Common myeloid progenitor, CD34-positive (primary cell): ENCODE data around the gene SLC7A10.

Experiments used
- CTCF ChIA-PET: fragments of 350-600 bp; sonication (Branson Sonifier 250); formaldehyde crosslinking; loops from one replicate; lab custom pipeline; 2021; ENCODE audit warnings: antibody characterized with exemption; lab: Charles Lee
- POLR2A ChIA-PET: fragments of 350-600 bp; sonication (Branson Sonifier 250); formaldehyde crosslinking; loops from one replicate; lab custom pipeline; 2021; ENCODE audit warnings: antibody characterized with exemption; lab: Charles Lee
- DNase-seq, 3 donors: peaks; one replicate each; pipeline versions ENCODE4 v3.0.0 to v3.0.0-alpha.2; 2013
- H3K27ac ChIP-seq, 2 experiments: 1 replicate in 1 of 2; 2 replicates in 1 of 2; pipeline ENCODE4 v1.7.0; 2013; ENCODE audit warnings: inconsistent platforms in 2 of 2, low read length in 2 of 2, mild to moderate bottlenecking in 2 of 2, low read depth in 1 of 2, moderate library complexity in 1 of 2; ENCODE audit not compliant: severe bottlenecking in 2 of 2, insufficient read depth in 1 of 2, poor library complexity in 1 of 2
- H3K27me3 ChIP-seq, 5 experiments: replicated peaks in 2 of 5; 1 replicate in 3 of 5; 2 replicates in 2 of 5; pipeline versions ENCODE4 v1.6.1 to v1.7.0; 2013; ENCODE audit warnings: low read length in 4 of 5, mild to moderate bottlenecking in 2 of 5, moderate library complexity in 2 of 5, inconsistent platforms in 1 of 5; ENCODE audit not compliant: insufficient read depth in 5 of 5, control insufficient read depth in 4 of 5
- H3K36me3 ChIP-seq, 4 experiments: 1 replicate in 2 of 4; 2 replicates in 2 of 4; pipeline versions ENCODE4 v1.6.1 to v1.7.0; 2013; ENCODE audit warnings: low read length in 3 of 4, control low read depth in 1 of 4, mild to moderate bottlenecking in 1 of 4; ENCODE audit not compliant: control insufficient read depth in 4 of 4, insufficient read depth in 4 of 4
- H3K4me1 ChIP-seq, 4 experiments: 1 replicate in 3 of 4; 2 replicates in 1 of 4; pipeline versions ENCODE4 v1.6.1 to v1.7.1; 2013; ENCODE audit warnings: low read length in 3 of 4, mild to moderate bottlenecking in 3 of 4, control low read depth in 1 of 4, inconsistent platforms in 1 of 4, moderate library complexity in 1 of 4; ENCODE audit not compliant: control insufficient read depth in 4 of 4, insufficient read depth in 4 of 4; ENCODE audit errors: control extremely low read depth in 1 of 4
- H3K4me3 ChIP-seq, 7 experiments: 1 replicate in 4 of 7; 2 replicates in 3 of 7; pipeline versions ENCODE4 v1.5.1 to v1.7.0; 2013; ENCODE audit warnings: mild to moderate bottlenecking in 7 of 7, low read length in 6 of 7, moderate library complexity in 6 of 7, inconsistent platforms in 2 of 7, low read depth in 2 of 7, control low read depth in 1 of 7; ENCODE audit not compliant: insufficient read depth in 4 of 7, control insufficient read depth in 1 of 7; ENCODE audit errors: extremely low read depth in 1 of 7
- H3K9me3 ChIP-seq, 5 experiments: 1 replicate in 4 of 5; 2 replicates in 1 of 5; pipeline versions ENCODE4 v1.6.1 to v1.7.1; 2013; ENCODE audit warnings: low read length in 4 of 5, mild to moderate bottlenecking in 2 of 5, inconsistent platforms in 1 of 5, low read depth in 1 of 5, moderate library complexity in 1 of 5; ENCODE audit not compliant: control insufficient read depth in 4 of 5, insufficient read depth in 2 of 5; ENCODE audit errors: control extremely low read depth in 1 of 5
- WGBS: methylation state at CpG from one replicate; pipeline ENCODE4 v1.1.5; 2013; ENCODE audit not compliant: insufficient coverage; 5-methylcytosine and 5-hydroxymethylcytosine counted together

Gene SLC7A10

DNA sequence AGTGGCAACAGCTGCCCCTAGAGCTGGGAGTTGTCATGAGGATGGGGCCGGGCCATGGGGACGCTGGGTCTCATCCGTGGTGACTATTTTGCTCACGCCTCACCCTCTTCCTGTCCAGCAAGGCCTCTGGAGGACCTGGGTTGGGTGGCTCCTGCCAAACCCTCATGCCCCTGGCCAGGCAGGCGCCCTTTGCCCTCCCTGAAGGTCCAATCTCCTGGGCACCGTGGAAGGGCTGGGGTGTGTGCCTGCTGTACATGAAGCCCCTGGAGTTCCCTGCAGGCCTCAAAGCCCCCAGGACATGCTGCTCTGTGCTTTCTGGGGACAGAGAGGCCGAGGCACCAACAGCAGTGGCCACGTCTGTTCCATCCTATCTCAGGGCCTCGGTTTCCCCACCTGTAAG is 17.7 kb downstream of the SLC7A10 start:
- H3K4me1 ChIP-seq, result peaks cover 0 to 17% (median 11%) of the 10 kb centered on the region in 4 experiments
- 94% methylated on average over 8 of the region's 9 CpGs for WGBS
- H3K9me3 ChIP-seq, result no peaks in the 10 kb centered on the region
- H3K27me3 ChIP-seq, result no peaks in the 10 kb centered on the region
- DNase-seq, result no peak
- ChIA-PET POLR2A (interaction anchor here (0.6 kb wide), 1 partner anchor 533 kb away, joined by 3 read pairs; no protein-coding TSS in a partner anchor), CTCF (interaction anchor here (1.2 kb wide), 1 partner anchor 64 kb away, joined by 3 read pairs; no protein-coding TSS in a partner anchor)
- H3K36me3 ChIP-seq, result peaks cover 0 to 22% (median 0%) of the 10 kb centered on the region in 4 experiments
- H3K27ac ChIP-seq, result no peak overlapping the region
- no peak overlapping the region for H3K4me3 ChIP-seq

DNA sequence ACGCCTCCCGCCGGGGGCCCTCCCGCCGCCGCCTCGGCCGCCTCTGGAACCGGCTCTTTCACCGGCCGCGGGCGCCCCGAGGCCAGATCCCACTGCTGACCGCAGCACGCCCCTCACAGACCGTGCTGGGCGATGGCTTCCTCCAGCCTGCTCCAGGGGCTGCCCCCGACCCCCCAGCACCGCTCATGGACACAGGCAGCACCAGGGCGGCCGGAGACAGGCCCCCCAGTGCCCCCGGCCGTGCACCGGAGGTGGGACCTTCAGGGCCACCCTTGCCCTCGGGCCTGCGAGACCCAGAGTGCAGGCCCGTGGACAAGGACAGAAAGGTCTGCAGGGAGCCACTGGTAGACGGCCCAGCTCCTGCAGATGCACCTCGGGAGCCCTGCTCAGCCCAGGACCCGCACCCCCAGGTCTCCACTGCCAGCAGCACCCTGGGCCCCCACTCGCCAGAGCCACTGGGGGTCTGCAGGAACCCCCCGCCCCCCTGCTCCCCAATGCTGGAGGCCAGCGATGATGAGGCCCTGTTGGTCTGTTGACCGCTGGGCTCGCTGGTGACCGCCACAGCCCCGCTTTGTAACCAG is 18.5 kb downstream of the SLC7A10 start:
- Histone ChIP-seq H3K4me3 (no peak overlapping the region), H3K36me3 (peaks cover 0 to 29% (median 0%) of the 10 kb centered on the region in 4 experiments), H3K27ac (no peak overlapping the region), H3K9me3 (no peaks in the 10 kb centered on the region), H3K4me1 (peaks cover 0 to 17% (median 11%) of the 10 kb centered on the region in 4 experiments), H3K27me3 (no peaks in the 10 kb centered on the region)
- ChIA-PET POLR2A (no interaction called here), CTCF (no interaction called here)
- 98% methylated on average over 34 of the region's 38 CpGs for WGBS
- DNase-seq, result no peak

DNA sequence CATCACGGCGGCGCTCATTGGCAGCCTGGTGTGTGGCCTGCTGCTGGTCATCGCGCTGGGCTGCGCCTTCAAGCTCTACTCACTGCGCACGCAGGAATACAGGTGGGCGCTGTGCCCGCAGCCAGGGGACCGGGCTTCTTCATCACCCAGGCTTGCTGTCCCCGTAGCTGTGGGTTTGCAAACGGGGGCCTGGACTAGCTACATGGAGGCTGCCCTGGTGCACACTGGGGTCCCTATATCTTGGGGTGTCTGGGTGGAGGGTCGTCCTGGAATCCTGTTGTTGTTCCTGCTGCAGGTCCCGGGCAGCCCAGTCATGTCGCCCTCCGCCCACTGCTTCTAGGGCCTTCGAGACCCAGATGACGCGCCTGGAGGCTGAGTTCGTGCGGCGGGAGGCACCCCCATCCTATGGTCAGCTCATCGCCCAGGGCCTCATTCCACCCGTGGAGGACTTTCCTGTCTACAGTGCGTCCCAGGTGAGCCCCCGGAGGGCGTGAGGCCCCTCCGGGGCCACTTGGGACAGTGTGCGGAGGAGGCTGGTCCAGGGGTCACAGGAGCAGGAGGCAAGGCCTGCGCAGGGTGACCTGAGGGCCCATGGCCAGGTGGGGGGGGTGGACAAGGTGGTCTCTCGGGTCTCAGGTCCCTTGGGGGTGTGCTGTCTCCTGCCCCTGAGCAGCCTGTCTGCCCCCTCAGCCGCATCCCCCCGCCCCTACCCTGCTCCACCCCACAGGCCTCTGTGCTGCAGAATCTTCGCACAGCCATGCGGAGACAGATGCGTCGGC is 19.2 kb downstream of the SLC7A10 start:
- Histone ChIP-seq H3K27me3 (no peaks in the 10 kb centered on the region), H3K27ac (no peak overlapping the region), H3K9me3 (no peaks in the 10 kb centered on the region), H3K4me1 (peaks cover 0 to 17% (median 11%) of the 10 kb centered on the region in 4 experiments), H3K4me3 (no peak overlapping the region), H3K36me3 (peaks cover 0 to 29% (median 0%) of the 10 kb centered on the region in 4 experiments)
- ChIA-PET POLR2A (no interaction called here), CTCF (interaction anchor here (1.0 kb wide), 1 partner anchor 21 kb away, joined by 3 read pairs; no protein-coding TSS in a partner anchor)
- WGBS, result 95% methylated on average over 37 of the region's 38 CpGs
- no peak for DNase-seq

DNA sequence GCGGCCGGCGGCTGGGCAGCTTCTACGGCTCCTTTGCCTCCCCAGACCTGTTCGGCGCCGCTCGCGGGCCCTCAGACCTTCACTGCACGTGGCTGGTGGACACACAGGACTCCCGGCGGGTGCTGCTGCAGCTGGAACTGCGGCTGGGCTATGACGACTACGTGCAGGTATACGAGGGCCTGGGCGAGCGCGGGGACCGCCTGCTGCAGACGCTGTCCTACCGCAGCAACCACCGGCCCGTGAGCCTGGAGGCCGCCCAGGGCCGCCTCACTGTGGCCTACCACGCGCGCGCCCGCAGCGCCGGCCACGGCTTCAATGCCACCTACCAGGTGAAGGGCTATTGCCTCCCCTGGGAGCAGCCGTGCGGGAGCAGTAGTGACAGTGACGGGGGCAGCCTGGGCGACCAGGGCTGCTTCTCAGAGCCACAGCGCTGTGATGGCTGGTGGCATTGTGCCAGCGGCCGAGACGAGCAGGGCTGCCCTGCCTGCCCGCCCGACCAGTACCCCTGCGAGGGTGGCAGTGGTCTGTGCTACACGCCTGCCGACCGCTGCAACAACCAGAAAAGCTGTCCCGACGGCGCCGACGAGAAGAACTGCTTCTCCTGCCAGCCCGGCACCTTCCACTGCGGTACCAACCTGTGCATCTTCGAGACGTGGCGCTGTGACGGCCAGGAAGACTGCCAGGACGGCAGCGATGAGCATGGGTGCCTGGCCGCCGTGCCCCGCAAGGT is 20.0 kb downstream of the SLC7A10 start:
- WGBS, result 97% methylated on average over 64 of the region's 64 CpGs
- H3K27me3 ChIP-seq, result no peaks in the 10 kb centered on the region
- no peaks in the 10 kb centered on the region for H3K9me3 ChIP-seq
- H3K36me3 ChIP-seq, result peaks cover 0 to 29% (median 0%) of the 10 kb centered on the region in 4 experiments
- ChIA-PET POLR2A (no interaction called here), CTCF (interaction anchor here (1.0 kb wide), 1 partner anchor 20 kb away, joined by 3 read pairs; no protein-coding TSS in a partner anchor)
- no peak overlapping the region for H3K4me3 ChIP-seq
- H3K27ac ChIP-seq, result no peak overlapping the region
- DNase-seq, result no peak
- peaks cover 0 to 17% (median 11%) of the 10 kb centered on the region in 4 experiments for H3K4me1 ChIP-seq

DNA sequence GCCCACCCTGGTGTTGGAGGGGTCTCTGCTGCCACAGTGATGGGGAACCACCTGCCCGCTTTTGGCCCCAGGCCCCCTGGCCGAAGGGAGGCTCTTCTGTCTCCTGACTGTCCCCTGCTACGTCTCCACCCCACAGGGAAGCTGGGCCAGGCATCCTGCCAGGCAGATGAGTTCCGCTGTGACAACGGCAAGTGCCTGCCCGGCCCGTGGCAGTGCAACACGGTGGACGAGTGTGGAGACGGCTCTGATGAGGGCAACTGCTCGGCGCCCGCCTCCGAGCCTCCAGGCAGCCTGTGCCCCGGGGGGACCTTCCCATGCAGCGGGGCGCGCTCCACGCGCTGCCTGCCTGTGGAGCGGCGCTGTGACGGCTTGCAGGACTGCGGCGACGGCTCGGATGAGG is 20.5 kb downstream of the SLC7A10 start:
- 98% methylated on average over 26 of the region's 27 CpGs for WGBS
- CTCF ChIA-PET, result no interaction called here

DNA sequence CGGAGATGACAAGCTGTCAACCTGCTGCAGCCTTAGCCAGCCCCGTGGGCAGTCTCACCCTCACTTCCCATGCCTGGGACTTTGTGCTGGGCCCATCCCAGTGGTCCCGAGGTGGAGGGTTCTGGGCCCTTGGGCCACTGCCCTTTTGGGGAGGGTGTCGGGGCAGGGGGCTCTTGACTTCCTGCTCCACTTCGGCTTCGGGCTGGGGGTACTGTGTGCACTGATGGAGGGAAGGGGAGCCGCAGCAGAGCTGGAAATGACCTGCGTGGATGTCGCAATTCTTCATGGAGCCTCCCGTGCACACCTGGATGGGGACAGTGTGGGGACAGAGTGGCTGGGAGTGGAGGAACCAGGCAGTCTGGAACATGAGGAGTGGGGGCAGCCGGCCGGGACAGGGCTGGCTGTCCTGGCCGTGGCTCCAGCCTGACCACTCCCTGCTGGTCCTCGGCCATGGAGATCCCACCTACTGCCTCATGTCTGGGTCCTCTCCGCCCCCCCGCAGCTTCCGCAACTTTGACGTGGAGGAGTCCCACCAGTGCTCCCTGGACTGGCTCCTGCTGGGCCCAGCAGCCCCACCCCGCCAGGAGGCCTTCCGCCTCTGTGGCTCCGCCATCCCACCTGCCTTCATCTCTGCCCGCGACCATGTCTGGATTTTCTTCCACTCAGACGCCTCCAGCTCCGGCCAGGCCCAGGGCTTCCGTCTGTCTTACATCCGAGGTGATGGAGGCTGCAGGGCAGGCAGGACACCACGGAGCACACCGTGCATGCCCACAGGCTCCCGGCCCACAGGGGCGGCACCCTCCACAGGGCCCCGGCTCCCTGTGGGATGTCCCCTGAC is 21.3 kb downstream of the SLC7A10 start:
- peaks cover 0 to 29% (median 0%) of the 10 kb centered on the region in 4 experiments for H3K36me3 ChIP-seq
- H3K9me3 ChIP-seq, result no peaks in the 10 kb centered on the region
- WGBS, result 95% methylated on average over 29 of the region's 32 CpGs
- ChIA-PET POLR2A (no interaction called here), CTCF (interaction anchor here (0.5 kb wide), 1 partner anchor 18 kb away, joined by 4 read pairs; no protein-coding TSS in a partner anchor)
- H3K27ac ChIP-seq, result no peak overlapping the region
- no peak overlapping the region for H3K4me3 ChIP-seq
- DNase-seq, result no peak
- H3K27me3 ChIP-seq, result no peaks in the 10 kb centered on the region
- peaks cover 0 to 17% (median 11%) of the 10 kb centered on the region in 4 experiments for H3K4me1 ChIP-seq

More for the DNA sequence above, 20.5 kb downstream of the SLC7A10 start:
- peaks cover 0 to 17% (median 11%) of the 10 kb centered on the region in 4 experiments for H3K4me1 ChIP-seq
- no peak for DNase-seq
- H3K36me3 ChIP-seq, result peaks cover 0 to 29% (median 0%) of the 10 kb centered on the region in 4 experiments
- H3K9me3 ChIP-seq, result no peaks in the 10 kb centered on the region
- no peak overlapping the region for H3K27ac ChIP-seq
- POLR2A ChIA-PET, result no interaction called here
- no peaks in the 10 kb centered on the region for H3K27me3 ChIP-seq
- no peak overlapping the region for H3K4me3 ChIP-seq
